ENCODE measurements around the gene LRRC36. TPM values are rescaled to one million over a fixed set of nuclear protein-coding genes. Genes with fewer than 3 reads are reported as not detected.

The LRRC36 gene
- total RNA-seq, 4 donors from 2014 or later, result 0.42 to 0.56 TPM; not detected in 2

DNA sequence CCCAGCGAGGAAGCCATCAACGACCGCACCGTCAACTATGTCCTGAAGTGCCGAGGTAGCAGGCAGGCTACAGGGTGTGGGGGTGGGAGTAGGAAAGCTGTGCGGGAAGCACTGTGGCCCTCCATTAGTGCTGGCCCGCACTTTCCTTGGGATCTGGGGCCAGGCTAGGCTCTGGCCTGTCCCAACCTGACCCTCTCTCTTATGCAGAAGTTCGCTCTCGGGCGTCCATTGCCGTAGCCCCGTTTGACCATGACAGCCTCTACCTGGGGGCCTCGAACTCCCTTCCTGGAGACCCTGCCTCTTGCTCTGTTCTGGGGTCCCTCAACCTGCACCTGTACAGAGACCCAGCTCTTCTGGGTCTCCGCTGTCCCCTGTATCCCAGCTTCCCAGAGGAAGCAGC is 38.7 kb upstream of the LRRC36 start:
- no peaks in the 10 kb centered on the region for H3K27me3 ChIP-seq
- peaks cover 18% of the 10 kb centered on the region for H3K36me3 ChIP-seq
- no peaks in the 10 kb centered on the region for H3K9me3 ChIP-seq
- H3K4me1 ChIP-seq, result no peaks in the 10 kb centered on the region
- no peak overlapping the region for H3K4me3 ChIP-seq
- no peak for DNase-seq (ENCODE audit: low spot score in 2 of 2)
- no peak for TF ChIP-seq POLR2AphosphoS5 (IDR thresholded peaks at IDR 0.05)
- no peak for TF ChIP-seq EP300 (IDR thresholded peaks at IDR 0.05)
- no peak for TF ChIP-seq POLR2A (IDR thresholded peaks at IDR 0.05)
- no peak for TF ChIP-seq CTCF (IDR thresholded peaks at IDR 0.05)
- 97% methylated on average over 14 of the region's 14 CpGs for WGBS
- H3K27ac ChIP-seq, result no peak overlapping the region

DNA sequence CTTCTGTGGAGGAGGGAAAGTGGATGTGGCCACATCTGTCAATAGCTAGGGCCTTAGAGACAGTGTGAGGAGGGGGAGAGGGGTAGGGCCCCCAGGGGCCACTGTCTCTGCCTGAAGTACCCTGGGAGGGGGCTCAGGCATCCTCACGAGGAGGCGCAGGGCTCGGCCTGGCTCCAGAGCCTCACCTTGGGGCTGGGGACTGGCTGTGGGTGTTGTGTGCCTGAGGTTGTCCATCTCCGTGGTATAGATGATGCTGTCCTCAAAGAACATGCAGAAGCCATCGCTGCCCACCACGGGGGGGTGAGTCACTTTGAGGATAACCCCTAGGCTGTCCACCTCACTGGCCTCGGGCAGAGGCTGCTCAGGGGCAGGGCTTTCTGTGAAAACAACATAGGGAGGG is 35.2 kb upstream of the LRRC36 start:
- H3K4me1 ChIP-seq, result no peaks in the 10 kb centered on the region
- no peak for DNase-seq (ENCODE audit: low spot score in 2 of 2)
- H3K27ac ChIP-seq, result no peak overlapping the region
- TF ChIP-seq POLR2AphosphoS5 (IDR thresholded peaks at IDR 0.05), result no peak
- TF ChIP-seq POLR2A (IDR thresholded peaks at IDR 0.05), result no peak
- no peak for TF ChIP-seq CTCF (IDR thresholded peaks at IDR 0.05)
- WGBS, result 88% methylated on average over 7 of the region's 7 CpGs
- peaks cover 10% of the 10 kb centered on the region for H3K36me3 ChIP-seq
- H3K9me3 ChIP-seq, result no peaks in the 10 kb centered on the region
- no peak overlapping the region for H3K4me3 ChIP-seq
- no peaks in the 10 kb centered on the region for H3K27me3 ChIP-seq

DNA sequence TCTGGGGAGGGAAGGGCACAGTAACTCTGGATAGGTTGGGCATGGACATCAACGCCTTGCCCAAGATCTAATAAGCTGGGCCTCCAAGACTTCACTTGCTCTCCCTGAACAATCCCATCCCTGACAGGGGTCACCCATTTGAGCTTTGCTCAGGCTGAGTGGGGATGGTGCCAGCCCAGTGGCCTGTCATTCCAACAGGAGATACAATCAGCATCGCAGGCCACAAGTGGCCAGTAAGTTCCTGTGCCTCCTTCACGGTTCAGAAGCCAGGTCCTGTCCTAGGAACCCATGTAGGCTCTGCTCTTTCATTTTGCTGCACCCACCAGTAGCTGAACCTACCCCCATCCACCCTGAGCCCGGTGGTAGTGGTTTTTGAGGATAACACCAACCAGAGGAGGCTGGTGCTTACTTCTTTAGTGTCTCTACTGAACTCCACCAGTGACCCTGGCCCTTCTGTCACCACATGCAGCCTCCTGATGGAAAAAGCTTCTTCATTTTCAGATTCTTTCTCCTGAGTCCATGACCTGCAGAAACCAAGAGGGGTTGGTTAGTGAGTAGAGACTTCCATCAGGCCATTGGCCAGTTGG is 32.4 kb upstream of the LRRC36 start:
- no peak for TF ChIP-seq CTCF (IDR thresholded peaks at IDR 0.05)
- no peak for TF ChIP-seq POLR2AphosphoS5 (IDR thresholded peaks at IDR 0.05)
- no peak for TF ChIP-seq EP300 (IDR thresholded peaks at IDR 0.05)
- no peak for TF ChIP-seq POLR2A (IDR thresholded peaks at IDR 0.05)
- Histone ChIP-seq H3K36me3 (no peaks in the 10 kb centered on the region), H3K4me1 (no peaks in the 10 kb centered on the region), H3K9me3 (no peaks in the 10 kb centered on the region), H3K27me3 (no peaks in the 10 kb centered on the region), H3K4me3 (no peak overlapping the region), H3K27ac (no peak overlapping the region)
- DNase-seq (ENCODE audit: low spot score in 2 of 2), result no peak
- 93% methylated on average over 4 of the region's 4 CpGs for WGBS

- Histone ChIP-seq H3K4me1 (no peaks in the 10 kb centered on the region), H3K9me3 (no peaks in the 10 kb centered on the region), H3K4me3 (no peak overlapping the region), H3K27me3 (no peaks in the 10 kb centered on the region), H3K36me3 (no peaks in the 10 kb centered on the region), H3K27ac (no peak overlapping the region)
- 64% methylated on average over 7 of the region's 7 CpGs for WGBS
- no peak for DNase-seq (ENCODE audit: low spot score in 2 of 2)
- TF ChIP-seq POLR2AphosphoS5 (IDR thresholded peaks at IDR 0.05) (no peak), EP300 (IDR thresholded peaks at IDR 0.05) (no peak), CTCF (IDR thresholded peaks at IDR 0.05) (no peak), POLR2A (IDR thresholded peaks at IDR 0.05) (no peak)
Measured at GRCh38 chr16:67294938-67295361, 31.7 kb upstream of the LRRC36 start.

GRCh38 chr16:67296420-67296819 is 30.2 kb upstream of the LRRC36 start:
- Histone ChIP-seq H3K36me3 (no peaks in the 10 kb centered on the region), H3K4me1 (peaks cover 7% of the 10 kb centered on the region), H3K27me3 (no peaks in the 10 kb centered on the region), H3K4me3 (no peak overlapping the region), H3K27ac (no peak overlapping the region), H3K9me3 (no peaks in the 10 kb centered on the region)
- WGBS, result 49% methylated on average over 2 of the region's 3 CpGs
- TF ChIP-seq EP300 (IDR thresholded peaks at IDR 0.05), result no peak
- no peak for DNase-seq (ENCODE audit: low spot score in 2 of 2)

DNA sequence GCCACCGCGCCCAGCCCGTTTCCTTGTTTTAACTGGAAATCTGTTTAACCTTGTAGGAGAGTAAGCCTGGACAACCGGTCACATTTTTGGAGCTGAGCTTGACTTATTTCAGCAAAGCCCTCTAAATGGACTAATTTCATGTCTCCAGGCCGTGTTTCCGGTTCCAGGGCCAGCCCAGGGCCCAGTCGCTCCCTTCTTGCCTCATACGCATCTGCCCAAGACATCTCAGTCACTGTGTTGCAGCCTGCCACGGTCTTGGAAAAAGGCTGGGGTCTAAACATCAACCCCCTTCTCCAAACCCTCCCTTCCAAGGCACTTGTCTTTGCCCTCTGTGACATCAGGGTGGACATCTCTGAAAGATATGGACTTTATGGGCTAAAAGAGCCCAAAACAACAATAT is 28.3 kb upstream of the LRRC36 start:
- H3K36me3 ChIP-seq, result no peaks in the 10 kb centered on the region
- TF ChIP-seq POLR2AphosphoS5 (IDR thresholded peaks at IDR 0.05), result no peak
- no peak for TF ChIP-seq CTCF (IDR thresholded peaks at IDR 0.05)
- no peak for TF ChIP-seq POLR2A (IDR thresholded peaks at IDR 0.05)
- no peak for TF ChIP-seq EP300 (IDR thresholded peaks at IDR 0.05)
- peak in 1 of 2 donors; percentile 35 for DNase-seq (ENCODE audit: low spot score in 2 of 2)
- peaks cover 15% of the 10 kb centered on the region for H3K4me1 ChIP-seq
- WGBS, result 99% methylated on average over 9 of the region's 9 CpGs
- H3K27ac ChIP-seq, result no peak overlapping the region
- no peak overlapping the region for H3K4me3 ChIP-seq
- H3K27me3 ChIP-seq, result no peaks in the 10 kb centered on the region
- H3K9me3 ChIP-seq, result no peaks in the 10 kb centered on the region
